SK-N-SH treated with all-trans-retinoic acid at 6 μM for 48 hours (cell line): ENCODE data around the gene CDH22.

Source experiments
- ATAC-seq: fragments of 200-7000 bp; cut with Tn5 transposase; 3 replicates; pipeline ENCODE4 v1.9.1; 2020; ENCODE audit warnings: mild to moderate bottlenecking, moderate library complexity
- ARNTL ChIP-seq: fragments of 450-650 bp; formaldehyde crosslinking; IDR thresholded peaks from 2 replicates; pipeline ENCODE4 v1.5.0; 2020; ENCODE audit warnings: low read depth, mild to moderate bottlenecking, moderate library complexity, borderline replicate concordance
- BACH2 ChIP-seq: fragments of 250-450 bp; sonication (Bioruptor Pico); IDR thresholded peaks from 2 replicates; pipeline ENCODE4 v1.9.0; 2021; ENCODE audit warnings: mild to moderate bottlenecking, borderline replicate concordance
- CREB5 ChIP-seq: fragments of 250-450 bp; sonication (Bioruptor Pico); IDR thresholded peaks from 2 replicates; pipeline ENCODE4 v1.5.1; 2020; ENCODE audit warnings: low read depth, mild to moderate bottlenecking, moderate library complexity
- CSDC2 ChIP-seq: fragments of 250-450 bp; sonication (Bioruptor Pico); IDR thresholded peaks from 2 replicates; pipeline ENCODE4 v1.5.0; 2020; ENCODE audit warnings: mild to moderate bottlenecking, moderate library complexity
- ESRRG ChIP-seq: fragments of 250-450 bp; sonication (Bioruptor Pico); IDR thresholded peaks from 2 replicates; pipeline ENCODE4 v1.6.1; 2021; ENCODE audit warnings: mild to moderate bottlenecking
- GLIS3 ChIP-seq: fragments of 250-450 bp; sonication (Bioruptor Pico); IDR thresholded peaks from 2 replicates; pipeline ENCODE4 v1.5.0; 2020; ENCODE audit warnings: mild to moderate bottlenecking, moderate library complexity
- ISL1 ChIP-seq: fragments of 250-450 bp; sonication (Bioruptor Pico); IDR thresholded peaks from 2 replicates; pipeline ENCODE4 v2.1.2; 2022; ENCODE audit warnings: mild to moderate bottlenecking, moderate library complexity
- PATZ1 ChIP-seq: fragments of 250-450 bp; sonication (Bioruptor Pico); IDR thresholded peaks from 2 replicates; pipeline ENCODE4 v1.8.0; 2020; ENCODE audit warnings: mild to moderate bottlenecking, moderate library complexity, borderline replicate concordance
- POU6F1 ChIP-seq: fragments of 250-450 bp; sonication (Bioruptor Pico); IDR thresholded peaks from 2 replicates; pipeline ENCODE4 v1.8.0; 2021; ENCODE audit warnings: low read depth, mild to moderate bottlenecking, moderate library complexity, borderline replicate concordance
- PPARA ChIP-seq: fragments of 250-450 bp; sonication (Bioruptor Pico); IDR thresholded peaks from 2 replicates; pipeline ENCODE4 v1.5.0; 2020; ENCODE audit warnings: mild to moderate bottlenecking, borderline replicate concordance
- RARB ChIP-seq: fragments of 250-450 bp; sonication (Bioruptor Pico); IDR thresholded peaks from 2 replicates; pipeline ENCODE4 v1.8.0; 2021; ENCODE audit warnings: mild to moderate bottlenecking, moderate library complexity
- SNAI2 ChIP-seq: fragments of 250-450 bp; sonication (Bioruptor Pico); IDR thresholded peaks from 2 replicates; pipeline ENCODE4 v1.5.0; 2020; ENCODE audit warnings: mild to moderate bottlenecking, moderate library complexity
- TCF4 ChIP-seq: fragments of 250-450 bp; sonication (Bioruptor Pico); IDR thresholded peaks from 2 replicates; pipeline ENCODE4 v1.8.0; 2021; ENCODE audit warnings: mild to moderate bottlenecking, moderate library complexity, borderline replicate concordance
- TOX ChIP-seq: fragments of 250-450 bp; sonication (Bioruptor Pico); IDR thresholded peaks from 2 replicates; pipeline ENCODE4 v1.8.0; 2021; ENCODE audit warnings: mild to moderate bottlenecking, moderate library complexity, borderline replicate concordance
- TSHZ2 ChIP-seq: fragments of 250-450 bp; sonication (Bioruptor Pico); IDR thresholded peaks from 2 replicates; pipeline ENCODE4 v1.5.0; 2020; ENCODE audit warnings: mild to moderate bottlenecking, moderate library complexity
- ZC3H10 ChIP-seq: fragments of 250-450 bp; sonication (Bioruptor Pico); IDR thresholded peaks from 2 replicates; pipeline ENCODE4 v1.5.1; 2021; ENCODE audit warnings: mild to moderate bottlenecking, moderate library complexity
- ZFP3 ChIP-seq: fragments of 250-450 bp; sonication (Bioruptor Pico); IDR thresholded peaks from 2 replicates; pipeline ENCODE4 v1.5.0; 2020; ENCODE audit warnings: mild to moderate bottlenecking, moderate library complexity
- ZFP30 ChIP-seq: fragments of 450-650 bp; formaldehyde crosslinking; IDR thresholded peaks from 2 replicates; pipeline ENCODE4 v1.5.0; 2022; ENCODE audit warnings: mild to moderate bottlenecking, moderate library complexity
- ZNF565 ChIP-seq: fragments of 450-650 bp; formaldehyde crosslinking; conservative IDR thresholded peaks from 2 replicates; pipeline ENCODE4 v1.5.0; 2020; ENCODE audit warnings: low read depth, mild to moderate bottlenecking, moderate library complexity
- ZNF70 ChIP-seq: fragments of 450-650 bp; formaldehyde crosslinking; IDR thresholded peaks from 2 replicates; pipeline ENCODE4 v1.5.0; 2020; ENCODE audit warnings: mild to moderate bottlenecking, moderate library complexity
- ZNF8 ChIP-seq: fragments of 450-650 bp; formaldehyde crosslinking; IDR thresholded peaks from 2 replicates; pipeline ENCODE4 v1.5.0; 2020; ENCODE audit warnings: mild to moderate bottlenecking, moderate library complexity
- TF ChIP-seq, protein P1 (sequence below): fragments of 250-450 bp; sonication (Bioruptor Pico); IDR thresholded peaks from 2 replicates; pipeline ENCODE4 v1.5.1; 2021; ENCODE audit warnings: mild to moderate bottlenecking, moderate library complexity

CDH22 gene

GRCh38 chr20:46137816-46138215 lies 170.5 kb downstream of the CDH22 start (continued):
- TF ChIP-seq CREB5 (no peak), TSHZ2 (CRISPR knock-in tag) (no peak)

DNA sequence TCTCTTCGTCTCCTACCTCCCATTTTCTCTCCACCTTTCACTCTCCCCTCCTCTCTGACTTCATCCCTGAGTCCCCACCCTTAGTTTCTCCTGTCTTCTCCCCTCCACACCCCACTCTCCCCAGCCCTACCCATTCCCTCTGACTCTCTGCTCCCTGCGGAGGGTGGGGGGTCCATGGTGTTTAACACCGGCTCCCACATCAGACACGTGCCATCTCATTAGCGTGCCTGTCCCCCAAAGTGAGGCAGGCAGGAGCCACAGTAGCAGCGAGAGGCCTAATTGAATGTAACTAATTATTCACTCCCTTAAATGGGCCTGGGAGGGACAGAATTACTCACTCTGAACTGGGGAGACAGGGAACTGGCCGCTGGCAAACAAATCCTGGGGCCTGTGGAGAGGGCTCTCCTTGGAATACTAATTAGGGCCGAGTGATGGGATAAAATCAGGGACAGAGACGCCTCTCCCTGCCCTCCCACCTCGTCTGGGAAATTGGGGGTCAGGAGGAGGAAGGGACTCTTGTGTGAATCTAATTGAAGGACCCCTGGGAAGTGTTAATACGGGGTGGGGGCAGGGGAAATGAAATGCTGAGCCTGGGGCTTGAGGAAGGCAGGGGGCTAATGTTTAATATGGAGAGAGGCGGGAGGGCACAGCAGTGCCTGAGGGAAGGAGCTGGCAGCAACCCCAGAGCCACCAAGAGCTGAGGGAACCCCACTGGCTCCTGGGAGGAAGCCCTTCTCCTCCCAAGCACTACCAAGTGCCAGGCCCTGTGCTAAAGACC lies 172.3 kb downstream of the CDH22 start:
- TF ChIP-seq ZC3H10 (CRISPR knock-in tag) (no peak), ESRRG (no peak), ISL1 (CRISPR knock-in tag) (no peak), ARNTL (CRISPR knock-in tag) (no peak), GLIS3 (CRISPR knock-in tag) (no peak), POU6F1 (CRISPR knock-in tag) (no peak), ZNF565 (CRISPR knock-in tag) (no peak), CSDC2 (CRISPR knock-in tag) (no peak), ZFP30 (CRISPR knock-in tag) (no peak), RARB (no peak), CREB5 (no peak), ZFP3 (CRISPR knock-in tag) (no peak), ZNF8 (no peak), TOX (no peak), BACH2 (CRISPR knock-in tag) (no peak)
- TF ChIP-seq, protein P1, sequence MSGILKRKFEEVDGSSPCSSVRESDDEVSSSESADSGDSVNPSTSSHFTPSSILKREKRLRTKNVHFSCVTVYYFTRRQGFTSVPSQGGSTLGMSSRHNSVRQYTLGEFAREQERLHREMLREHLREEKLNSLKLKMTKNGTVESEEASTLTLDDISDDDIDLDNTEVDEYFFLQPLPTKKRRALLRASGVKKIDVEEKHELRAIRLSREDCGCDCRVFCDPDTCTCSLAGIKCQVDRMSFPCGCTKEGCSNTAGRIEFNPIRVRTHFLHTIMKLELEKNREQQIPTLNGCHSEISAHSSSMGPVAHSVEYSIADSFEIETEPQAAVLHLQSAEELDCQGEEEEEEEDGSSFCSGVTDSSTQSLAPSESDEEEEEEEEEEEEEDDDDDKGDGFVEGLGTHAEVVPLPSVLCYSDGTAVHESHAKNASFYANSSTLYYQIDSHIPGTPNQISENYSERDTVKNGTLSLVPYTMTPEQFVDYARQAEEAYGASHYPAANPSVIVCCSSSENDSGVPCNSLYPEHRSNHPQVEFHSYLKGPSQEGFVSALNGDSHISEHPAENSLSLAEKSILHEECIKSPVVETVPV, result no peak
- TF ChIP-seq, all 23 proteins: peak for 0
- no peak for ATAC-seq

- ATAC-seq, result no peak
- no peak for TF ChIP-seq ISL1 (CRISPR knock-in tag)
- TF ChIP-seq ZNF8, result no peak
- no peak for TF ChIP-seq CREB5
- no peak for TF ChIP-seq ZNF565 (CRISPR knock-in tag)
- no peak for TF ChIP-seq TOX
- TF ChIP-seq TCF4 (CRISPR knock-in tag), result no peak
- no peak for TF ChIP-seq RARB
- no peak for TF ChIP-seq PPARA (CRISPR knock-in tag)
- TF ChIP-seq ZNF70, result no peak
- no peak for TF ChIP-seq CSDC2 (CRISPR knock-in tag)
- no peak for TF ChIP-seq PATZ1 (CRISPR knock-in tag)
- TF ChIP-seq SNAI2, result no peak
- no peak for TF ChIP-seq ZFP3 (CRISPR knock-in tag)
- TF ChIP-seq POU6F1 (CRISPR knock-in tag), result no peak
- TF ChIP-seq BACH2 (CRISPR knock-in tag), result no peak
- no peak for TF ChIP-seq ZFP30 (CRISPR knock-in tag)
- TF ChIP-seq ARNTL (CRISPR knock-in tag), result no peak
- no peak for TF ChIP-seq ZC3H10 (CRISPR knock-in tag)
Measured at GRCh38 chr20:46134716-46135115, 173.6 kb downstream of the CDH22 start.
